H1 (cell line): ENCODE results near the gene CFAP157. TPM values are rescaled to one million over a fixed set of nuclear protein-coding genes. Genes with fewer than 3 reads are reported as not detected.

Experiments
- ASH2L ChIP-seq: fragments of 200-600, 300-600 bp; sonication (generic); IDR thresholded peaks from one replicate; pipeline ENCODE4 v1.7.1; 2017; ENCODE audit warnings: low read length
- BCL11A ChIP-seq, 2 experiments: IDR thresholded peaks; one replicate each; pipeline ENCODE4 v1.6.1; 2011; ENCODE audit warnings: low read depth in 2 of 2, low read length in 2 of 2, mild to moderate bottlenecking in 2 of 2
- CBX5 ChIP-seq: fragments of 300-800, 300-1000 bp; sonication (generic); IDR thresholded peaks from 2 replicates; pipeline ENCODE4 v1.7.1; 2016; ENCODE audit warnings: antibody characterized with exemption, low read length, low read depth
- CHD2 ChIP-seq: IDR thresholded peaks from 2 replicates; pipeline ENCODE4 v1.6.1; 2012; ENCODE audit warnings: low read length, improper control_type of control experiment
- E2F6 ChIP-seq: IDR thresholded peaks from 2 replicates; pipeline ENCODE4 v1.6.1; 2012; ENCODE audit warnings: inconsistent platforms
- EP300 ChIP-seq, 2 experiments: IDR thresholded peaks; 1 replicate in 1 of 2; 2 replicates in 1 of 2; pipeline ENCODE4 v1.6.1; 2011 to 2012; ENCODE audit warnings: low read depth in 2 of 2, low read length in 2 of 2, mild to moderate bottlenecking in 2 of 2, borderline replicate concordance in 1 of 2, inconsistent platforms in 1 of 2, moderate library complexity in 1 of 2
- EZH2 ChIP-seq: fragments of 200-600 bp; sonication (generic); IDR thresholded peaks from 2 replicates; pipeline ENCODE4 v1.7.1; 2012; ENCODE audit warnings: low read depth, mild to moderate bottlenecking, moderate library complexity, low read length, inconsistent platforms; ENCODE audit not compliant: severe bottlenecking
- HDAC6 ChIP-seq: IDR thresholded peaks from one replicate; pipeline ENCODE4 v1.7.1; 2012; ENCODE audit warnings: low read depth, mild to moderate bottlenecking, inconsistent platforms, low read length, moderate library complexity
- JUND ChIP-seq: IDR thresholded peaks from 2 replicates; pipeline ENCODE4 v1.6.1; 2011; ENCODE audit warnings: mild to moderate bottlenecking, improper control_type of control experiment, low read length
- KDM1A ChIP-seq: fragments of 200-600, 300-600 bp; sonication (generic); IDR thresholded peaks from 2 replicates; pipeline ENCODE4 v1.7.1; 2016; ENCODE audit warnings: mild to moderate bottlenecking, low read length, borderline replicate concordance
- KDM4A ChIP-seq: IDR thresholded peaks from one replicate; pipeline ENCODE4 v1.7.1; 2012; ENCODE audit warnings: low read depth, mild to moderate bottlenecking, moderate library complexity, low read length, inconsistent platforms; ENCODE audit not compliant: severe bottlenecking
- KDM5A ChIP-seq: fragments of 200-600 bp; IDR thresholded peaks from 2 replicates; pipeline ENCODE4 v1.7.1; 2012; ENCODE audit warnings: mild to moderate bottlenecking, low read length, inconsistent platforms, mixed read lengths
- MAFK ChIP-seq: IDR thresholded peaks from 2 replicates; pipeline ENCODE4 v1.6.1; 2012; ENCODE audit warnings: low read depth, mild to moderate bottlenecking, improper control_type of control experiment, low read length
- NRF1 ChIP-seq: IDR thresholded peaks from 2 replicates; pipeline ENCODE4 v1.6.1; 2011; ENCODE audit warnings: mild to moderate bottlenecking, low read depth, low read length, improper control_type of control experiment
- RBBP5 ChIP-seq: IDR thresholded peaks from 2 replicates; pipeline ENCODE4 v1.7.1; 2012; ENCODE audit warnings: low read depth, mild to moderate bottlenecking, inconsistent platforms, low read length, moderate library complexity, borderline replicate concordance
- SAP30 ChIP-seq: fragments of 300-600 bp; sonication (generic); IDR thresholded peaks from 2 replicates; pipeline ENCODE4 v1.7.1; 2012; ENCODE audit warnings: low read length, moderate library complexity, mild to moderate bottlenecking, inconsistent platforms; ENCODE audit not compliant: insufficient read depth, insufficient replicate concordance
- SIN3A ChIP-seq, 2 experiments: IDR thresholded peaks in 1 of 2; conservative IDR thresholded peaks in 1 of 2; 2 replicates each; pipeline ENCODE4 v1.6.1; 2011 to 2012; ENCODE audit warnings: low read length in 2 of 2, improper control_type of control experiment in 1 of 2, low read depth in 1 of 2, mild to moderate bottlenecking in 1 of 2
- SIRT6 ChIP-seq: IDR thresholded peaks from one replicate; pipeline ENCODE4 v1.7.1; 2012; ENCODE audit warnings: low read length, inconsistent platforms
- SIX5 ChIP-seq: IDR thresholded peaks from 2 replicates; pipeline ENCODE4 v1.6.1; 2011; ENCODE audit warnings: mild to moderate bottlenecking, low read depth, low read length
- SP1 ChIP-seq: IDR thresholded peaks from 2 replicates; pipeline ENCODE4 v1.6.1; 2011; ENCODE audit warnings: low read depth, low read length
- SRF ChIP-seq: IDR thresholded peaks from 2 replicates; pipeline ENCODE4 v1.6.1; 2011; ENCODE audit warnings: mild to moderate bottlenecking, low read depth, low read length, moderate library complexity
- TCF12 ChIP-seq: IDR thresholded peaks from 2 replicates; pipeline ENCODE4 v1.6.1; 2011; ENCODE audit warnings: low read depth, mild to moderate bottlenecking, low read length
- polyA plus RNA-seq, 7 experiments: library from polyadenylated mRNA; depleted of rRNA in 3 of 7; stranded (reverse) in 5 of 7; unstranded in 2 of 7; fragments of >200 nt in 5 of 7; fragments of 200-250 nt in 2 of 7; gene quantifications; 1 replicate in 5 of 7; 2 replicates in 1 of 7; 4 replicates in 1 of 7; pipeline versions ENCODE4 v1.2.1 to v1.2.3, GENCODE V29; 2011 to 2013; ENCODE audit warnings: missing spikeins in 2 of 7, mixed read lengths in 2 of 7
- total RNA-seq: library from RNA; stranded (reverse); fragmentation: NEBNext Ultra II Directional; extraction: Animal tissue kit (Norgen Biotek cat#: 25700); gene quantifications from 2 replicates; pipeline ENCODE4 v1.2.1, GENCODE V29; 2021

CFAP157 gene
- total and polyA plus RNA-seq, 2 of the 8 experiments (the other 6 are each of a cell fraction or from before 2014, with no cell fraction given): not detected

DNA sequence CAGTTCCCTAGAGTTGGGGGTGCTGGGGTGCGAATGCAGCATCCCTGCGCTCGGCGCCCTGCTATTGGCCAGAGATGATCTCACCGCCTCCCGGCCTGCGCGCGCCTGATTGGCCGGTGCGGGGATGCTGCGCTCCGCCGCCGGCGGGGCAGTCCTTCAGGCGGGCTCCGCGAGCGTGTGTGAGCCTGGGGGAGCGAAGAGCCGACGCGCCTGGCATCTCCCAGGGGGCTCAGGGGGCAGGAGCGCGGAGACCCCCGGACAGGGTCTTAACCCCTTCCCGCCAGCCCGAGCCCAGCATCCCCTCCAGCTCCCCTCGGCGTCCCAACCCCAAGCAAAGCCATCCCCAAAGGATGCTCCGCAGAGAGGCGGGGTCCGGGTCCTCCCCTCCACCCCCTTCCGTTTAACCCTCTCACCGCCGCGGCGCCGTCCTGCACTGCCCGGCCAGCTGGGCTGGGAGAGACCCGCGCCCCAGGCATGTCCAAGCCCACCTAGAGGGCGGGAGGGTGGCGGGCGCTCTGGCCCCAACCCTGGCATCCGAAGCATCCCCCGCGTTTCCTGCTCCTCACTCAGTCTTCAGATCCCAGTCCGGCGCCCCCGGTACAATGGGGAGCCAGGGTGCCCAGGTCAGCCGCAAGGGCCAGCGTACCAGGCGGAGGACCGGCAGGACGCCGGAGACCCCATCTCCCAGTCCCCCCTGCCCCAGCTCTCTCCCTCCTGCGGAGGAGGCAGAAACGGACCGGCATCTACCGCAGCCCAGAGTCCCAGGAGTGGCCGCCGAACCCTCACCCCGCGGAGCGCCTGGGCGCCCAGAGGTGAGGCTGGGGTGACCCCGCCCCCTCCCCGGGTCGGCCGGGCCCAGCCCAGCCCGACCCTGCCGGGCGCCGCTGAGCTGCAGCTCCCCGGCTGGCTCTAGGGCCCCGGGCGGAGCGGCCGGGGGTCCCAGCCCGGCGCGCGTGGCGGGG lies 47.6 kb downstream of the CFAP157 start (continued):
- TF ChIP-seq SRF: no peak
- no peak for TF ChIP-seq EP300 (IDR thresholded peaks at IDR 0.05; ENCODE audit: borderline replicate concordance in 1 of 2, low read depth in 2 of 2, low read length in 2 of 2)
- TF ChIP-seq KDM5A: no peak
- no peak for TF ChIP-seq SIX5
- TF ChIP-seq NRF1: no peak
- no peak for TF ChIP-seq CHD2
- no peak for TF ChIP-seq EZH2
- no peak for TF ChIP-seq BCL11A (IDR thresholded peaks at IDR 0.05; ENCODE audit: low read depth in 2 of 2, low read length in 2 of 2)
- no peak for TF ChIP-seq SAP30
- TF ChIP-seq MAFK: no peak
- TF ChIP-seq RBBP5: peak; percentile 47; the same call in 1 of the 2 replicates
- TF ChIP-seq KDM1A: 0 out of 2 replicates have a peak, but pooled peaks have one; percentile 48
- TF ChIP-seq JUND: peak; percentile 72; the same call in 1 of the 2 replicates
- TF ChIP-seq TCF12: no peak
- no peak for TF ChIP-seq SIRT6
- peak in 1 of 2 experiments; percentile 74; a peak in 2 of 4 replicates for TF ChIP-seq SIN3A (conservative IDR thresholded peaks at IDR 0.05 in 1 of 2, IDR thresholded peaks at IDR 0.05 in 1 of 2; ENCODE audit: low read depth in 1 of 2, low read length in 2 of 2)
- no peak for TF ChIP-seq SP1
- TF ChIP-seq E2F6: no peak
- TF ChIP-seq CBX5: no peak
- TF ChIP-seq ASH2L: peak; percentile 70
- no peak for TF ChIP-seq HDAC6
- peak; percentile 94 for TF ChIP-seq KDM4A
